ENCODE results near the gene SLC8A1. TPM values are rescaled to one million over a fixed set of nuclear protein-coding genes. Genes with fewer than 3 reads are reported as not detected.

Gene SLC8A1
- total RNA-seq, 1 donor from 2014 or later: 21.0 TPM

DNA sequence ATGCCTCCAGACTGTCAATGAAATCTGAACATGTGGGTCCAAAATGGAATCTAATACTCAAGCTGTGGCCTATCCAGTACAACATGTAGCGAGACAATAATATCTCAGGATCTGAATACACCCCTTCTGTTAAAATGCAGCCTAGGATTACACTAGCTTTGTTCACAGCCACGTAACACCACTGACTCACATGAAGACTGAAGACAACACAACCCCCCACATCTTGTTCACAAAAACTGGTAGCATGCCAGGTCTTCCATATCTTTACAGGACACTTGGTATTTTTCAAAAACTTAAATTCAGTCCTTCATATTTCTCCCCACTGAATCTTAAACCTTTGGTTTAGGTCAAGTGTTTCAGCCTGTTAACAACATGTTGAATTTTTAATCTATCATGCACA is 84.2 kb downstream of the SLC8A1 start:
- intact Hi-C loops (cut with DNase I): no loop called here
- ATAC-seq: no peak
- no peak for DNase-seq (ENCODE audit: low spot score)

DNA sequence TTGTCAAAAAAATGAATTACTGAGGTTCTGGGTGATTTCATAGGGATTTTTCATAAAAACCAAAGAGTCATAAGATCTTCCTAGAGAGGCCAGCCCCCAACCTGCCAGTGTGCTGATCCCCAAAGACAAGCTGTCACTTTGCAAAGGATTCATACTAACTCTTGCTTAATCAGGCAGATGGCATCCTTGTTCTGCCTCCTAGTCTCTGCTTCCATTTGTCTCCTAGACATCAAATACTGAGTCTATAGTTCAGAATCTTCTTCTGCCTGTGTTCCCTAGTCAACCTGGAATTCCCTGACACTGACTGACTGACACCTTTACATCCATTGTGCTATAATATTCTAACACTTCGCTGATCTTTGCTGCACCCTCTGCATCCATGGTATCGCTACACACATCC is 84.9 kb downstream of the SLC8A1 start:
- no peak for ATAC-seq
- DNase-seq (ENCODE audit: low spot score): no peak
- intact Hi-C loops (cut with DNase I): no loop called here

DNA sequence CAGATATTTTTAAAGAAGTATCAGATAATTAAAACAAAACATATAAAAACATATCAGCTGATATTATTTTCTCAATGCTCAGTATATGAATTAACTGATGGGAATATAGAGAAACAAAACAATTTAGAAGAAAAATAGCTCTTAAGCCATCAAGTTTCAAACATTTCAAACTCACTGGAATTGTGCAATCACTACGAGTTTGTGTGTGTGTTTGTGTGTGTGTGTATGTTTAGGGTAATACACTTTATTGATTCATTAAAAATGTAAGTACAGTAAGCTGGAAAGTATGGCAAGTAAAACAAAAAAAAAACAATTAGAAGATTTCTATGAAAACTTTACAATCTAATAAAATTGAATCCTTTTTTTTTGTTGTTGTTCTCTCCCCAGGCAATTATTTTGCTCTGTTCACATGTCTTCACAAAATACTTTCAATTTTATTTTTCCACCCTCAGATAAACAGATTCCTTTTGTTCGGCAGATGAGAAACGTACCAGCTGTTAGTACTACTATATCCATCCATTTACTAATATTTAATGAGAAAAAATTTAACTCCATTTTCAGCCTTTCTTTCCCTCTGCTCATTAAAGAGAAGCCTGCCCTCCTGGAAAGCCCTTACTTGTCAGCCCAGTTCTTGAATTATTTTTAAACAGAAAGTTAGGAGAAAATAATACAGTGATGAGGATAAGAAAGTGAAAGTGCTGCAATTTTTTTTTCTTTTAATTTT is 87.6 kb downstream of the SLC8A1 start:
- intact Hi-C loops (cut with DNase I): no loop called here
- ATAC-seq: peak; percentile 62
- no peak for DNase-seq (ENCODE audit: low spot score)

DNA sequence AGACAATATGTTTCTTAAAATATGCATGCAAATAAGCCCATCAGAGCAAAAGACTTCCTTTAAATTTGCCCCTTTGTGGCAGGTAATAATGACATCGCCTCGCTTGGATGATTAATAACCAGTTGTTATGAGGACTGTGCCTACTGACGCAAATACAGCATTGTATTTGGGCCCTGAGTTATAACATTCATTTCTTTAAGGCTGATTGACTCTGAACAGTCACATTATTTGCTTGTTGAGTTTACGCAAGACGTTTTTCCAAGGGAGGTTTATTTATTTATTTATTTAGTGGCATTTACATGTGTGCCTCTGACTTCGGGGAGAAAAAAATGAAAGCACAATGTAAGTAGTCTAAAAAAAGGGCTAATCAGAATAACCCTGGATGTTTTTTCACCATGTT is 88.3 kb downstream of the SLC8A1 start:
- intact Hi-C loops (cut with DNase I): no loop called here
- DNase-seq (ENCODE audit: low spot score): no peak
- ATAC-seq: peak; percentile 58

DNA sequence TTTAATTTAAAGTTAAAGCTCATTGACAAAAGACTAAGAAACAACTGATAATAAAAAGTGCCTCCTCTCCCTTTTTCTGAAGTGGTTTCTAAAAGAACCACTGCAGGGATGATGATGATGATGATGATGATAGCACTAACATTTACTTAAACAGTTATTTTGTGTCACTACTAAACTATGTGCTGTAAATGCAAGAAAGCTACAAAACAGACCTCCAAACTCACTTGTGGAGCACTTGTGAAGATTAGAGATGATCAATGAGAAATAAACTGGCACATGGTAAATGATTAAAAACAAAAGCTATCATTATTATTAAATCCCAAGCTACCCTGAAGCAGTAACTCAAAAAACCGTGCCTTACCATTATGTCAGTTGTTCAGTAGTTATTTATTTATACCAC is 88.7 kb downstream of the SLC8A1 start:
- no peak for ATAC-seq
- intact Hi-C loops (cut with DNase I): no loop called here
- no peak for DNase-seq (ENCODE audit: low spot score)

DNA sequence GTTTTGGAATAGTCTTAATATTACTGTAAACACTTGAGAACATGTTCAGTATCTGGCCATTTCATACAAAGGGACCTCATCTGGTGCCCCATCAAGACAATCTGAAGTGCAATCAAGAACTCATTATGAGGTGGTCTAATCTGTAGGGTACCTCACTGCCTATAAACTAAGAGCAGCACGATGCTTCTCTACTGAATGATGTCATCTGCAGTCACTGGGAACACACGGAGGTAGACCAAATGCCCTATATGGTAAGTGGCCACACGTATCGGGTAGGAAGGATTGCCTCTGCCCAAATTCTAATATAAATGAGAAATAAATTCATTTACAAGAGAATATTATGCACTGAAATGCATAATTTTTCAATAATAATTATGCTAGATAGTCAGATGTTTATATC is 90.4 kb downstream of the SLC8A1 start:
- ATAC-seq (no peak), DNase-seq (ENCODE audit: low spot score) (no peak)
- intact Hi-C loops (cut with DNase I): no loop called here

DNA sequence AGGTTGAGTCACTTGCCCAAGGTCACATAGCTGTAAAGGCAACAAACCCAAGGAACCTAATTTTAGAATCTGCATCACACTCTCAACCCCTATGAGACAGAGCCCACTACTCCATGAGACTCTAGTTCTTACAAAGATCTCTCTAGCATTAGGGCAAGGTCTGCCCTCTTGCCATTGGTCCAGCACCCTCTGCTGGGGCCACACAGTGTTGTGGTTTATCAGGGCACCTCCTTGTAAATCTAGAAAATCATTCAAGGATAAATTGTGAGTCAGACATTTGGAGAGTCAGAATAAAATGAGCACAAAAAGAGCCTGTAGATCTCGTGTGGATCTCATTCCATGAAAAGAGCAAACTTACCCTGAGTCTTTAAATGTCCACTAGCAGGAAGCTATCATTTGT is 91.2 kb downstream of the SLC8A1 start:
- intact Hi-C loops (cut with DNase I): no loop called here
- DNase-seq (ENCODE audit: low spot score): no peak
- no peak for ATAC-seq

DNA sequence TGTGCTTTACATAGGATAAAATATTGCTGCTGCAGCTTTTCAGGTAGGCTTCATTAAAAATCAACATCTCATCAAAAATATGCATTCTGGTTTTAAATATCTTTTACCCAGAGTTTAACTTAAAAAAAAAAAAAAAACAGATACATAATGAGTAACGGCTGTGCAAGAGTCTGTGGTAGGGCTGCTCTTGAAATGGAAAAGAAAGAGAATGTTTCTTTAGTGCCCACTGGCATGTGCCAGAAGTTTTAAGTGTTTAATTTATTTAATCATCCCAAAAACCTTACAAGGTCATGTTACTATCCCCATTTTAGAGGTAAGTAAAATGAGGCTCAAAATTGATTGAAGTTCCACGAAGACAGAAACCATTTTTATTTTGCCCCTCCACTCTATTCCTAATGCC is 92.1 kb downstream of the SLC8A1 start:
- no peak for ATAC-seq
- no peak for DNase-seq (ENCODE audit: low spot score)
- intact Hi-C loops (cut with DNase I): no loop called here

DNA sequence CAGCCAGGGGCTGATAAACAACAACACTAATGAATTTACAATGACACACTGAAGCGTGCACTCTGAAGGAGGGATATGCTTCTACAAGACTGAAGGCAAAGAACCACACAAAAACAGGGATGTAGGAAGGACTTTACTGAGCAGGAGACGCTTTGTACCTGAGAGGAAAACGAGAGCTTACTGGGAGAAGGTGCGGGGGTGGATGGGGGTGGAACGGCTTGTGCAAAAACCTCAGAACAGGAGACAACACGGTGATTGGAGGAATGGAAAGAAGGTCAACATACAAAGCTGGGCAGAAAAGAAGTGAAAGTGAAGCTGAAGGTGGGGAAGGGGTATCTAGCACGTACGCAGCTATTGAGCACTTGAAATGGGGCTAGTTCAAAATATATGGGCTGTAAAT is 93.1 kb downstream of the SLC8A1 start:
- ATAC-seq: no peak
- no peak for DNase-seq (ENCODE audit: low spot score)
- intact Hi-C loops (cut with DNase I): no loop called here

DNA sequence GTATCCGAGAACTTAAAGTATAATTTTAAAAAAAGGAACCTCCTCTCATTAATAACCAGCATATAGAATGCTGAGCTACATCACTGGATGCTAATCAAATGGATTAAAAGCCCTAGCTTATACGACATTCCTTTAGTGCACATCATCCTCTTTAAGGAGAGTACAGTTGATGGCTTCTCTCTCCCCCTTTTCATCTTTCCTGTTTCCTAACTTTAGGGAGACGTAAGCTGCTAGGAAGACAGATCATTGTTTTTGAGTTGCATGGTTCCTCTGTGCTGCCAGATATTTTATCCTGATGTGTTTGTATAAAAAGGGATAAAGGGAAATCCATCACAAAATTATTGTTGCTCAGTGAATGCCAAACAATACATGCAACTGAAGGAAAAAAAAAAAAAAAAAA is 94.2 kb downstream of the SLC8A1 start:
- DNase-seq (ENCODE audit: low spot score) (no peak), ATAC-seq (no peak)
- intact Hi-C loops (cut with DNase I): no loop called here

DNA sequence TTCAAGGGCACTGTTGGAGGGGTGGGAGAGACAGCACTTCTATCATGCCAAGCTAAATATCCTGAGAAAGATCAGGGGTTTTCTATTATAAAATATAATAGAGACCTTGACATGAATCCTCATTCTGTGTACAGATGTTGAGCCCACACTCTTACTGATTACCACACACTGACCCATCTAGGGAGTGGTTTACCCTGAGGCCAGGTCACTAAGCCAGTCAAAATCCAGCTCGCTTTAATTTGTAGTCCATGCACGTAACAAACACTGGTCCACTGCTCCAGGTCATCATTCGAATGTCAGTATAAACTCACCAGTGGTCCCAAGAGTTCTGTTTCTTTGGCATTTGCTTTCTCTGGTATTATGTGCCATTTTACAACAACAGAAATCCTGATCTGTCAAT is 96.4 kb downstream of the SLC8A1 start:
- intact Hi-C loops (cut with DNase I): no loop called here
- no peak for ATAC-seq
- DNase-seq (ENCODE audit: low spot score): no peak

DNA sequence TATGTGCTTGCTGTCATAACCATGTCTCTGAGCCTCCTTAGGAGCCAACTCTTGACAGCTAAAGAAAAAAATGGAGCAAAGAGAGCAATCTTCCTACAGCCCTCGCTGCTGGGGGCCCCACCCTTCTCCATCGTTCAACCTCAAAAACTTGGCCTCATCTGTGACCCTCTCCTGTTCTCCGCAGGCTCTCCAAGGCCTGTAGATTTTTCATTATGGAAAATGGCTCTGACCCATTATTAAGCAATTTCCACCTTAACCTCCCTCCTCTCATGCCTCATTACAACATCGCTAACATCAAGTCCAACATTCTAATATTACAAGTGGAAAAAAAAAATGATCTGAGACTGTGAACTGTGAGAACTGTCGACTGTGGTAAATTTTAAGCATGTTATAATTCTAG is 98.7 kb downstream of the SLC8A1 start:
- intact Hi-C loops (cut with DNase I): no loop called here
- DNase-seq (ENCODE audit: low spot score): no peak
- peak; percentile 90 for ATAC-seq

DNA sequence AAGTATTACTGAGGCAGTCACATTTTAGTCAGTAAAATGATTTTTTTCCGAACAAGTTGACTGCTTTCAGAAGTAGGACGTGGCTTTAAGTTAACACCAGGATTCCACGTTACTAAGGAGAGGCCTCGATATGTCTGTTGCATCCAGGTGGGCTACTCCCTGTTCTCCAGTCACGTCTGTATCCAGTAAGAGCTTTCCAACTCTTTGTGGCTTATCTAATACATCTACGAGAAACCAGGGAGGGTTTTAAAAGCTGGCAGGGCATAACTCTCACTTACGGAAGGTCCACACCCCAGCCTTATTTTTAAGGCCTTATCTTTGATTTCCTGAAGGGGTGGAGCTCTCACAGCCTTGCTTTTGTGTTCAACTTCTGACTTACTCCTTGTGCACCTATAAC is 99.2 kb downstream of the SLC8A1 start:
- DNase-seq (ENCODE audit: low spot score): no peak
- ATAC-seq: no peak
- intact Hi-C loops (cut with DNase I): no loop called here

DNA sequence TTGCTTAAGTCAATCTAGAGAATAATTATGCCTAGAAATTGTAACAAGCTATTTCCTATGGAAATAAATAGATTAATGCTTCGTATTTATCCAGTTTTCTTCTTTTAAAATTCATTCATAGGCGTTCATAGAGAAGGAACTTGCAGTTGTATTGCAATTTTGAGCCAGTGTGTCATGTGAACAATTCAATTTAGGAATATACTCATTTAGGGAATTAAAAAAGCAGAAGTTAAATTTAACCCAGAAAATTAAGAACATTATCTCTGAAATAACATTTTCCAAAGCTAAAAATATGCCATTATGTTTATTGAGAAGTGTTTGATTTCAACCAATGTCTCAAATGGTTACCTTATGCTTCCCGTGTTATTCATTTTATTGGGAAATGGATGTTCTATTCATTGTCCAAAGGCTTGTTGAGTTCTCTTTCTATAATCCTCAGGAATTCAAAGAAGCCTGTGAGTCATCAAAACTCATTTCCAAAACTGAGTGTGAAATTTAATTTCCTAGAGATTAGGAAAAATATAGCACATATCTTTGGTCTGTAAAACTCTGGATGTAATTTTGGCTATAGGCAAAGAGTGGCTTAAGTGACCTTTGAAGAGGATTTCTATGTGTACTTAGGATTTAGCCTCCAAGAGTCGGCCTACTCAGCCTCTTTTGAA is 99.7 kb downstream of the SLC8A1 start:
- DNase-seq (ENCODE audit: low spot score) (no peak), ATAC-seq (no peak)
- intact Hi-C loops (cut with DNase I): no loop called here

DNA sequence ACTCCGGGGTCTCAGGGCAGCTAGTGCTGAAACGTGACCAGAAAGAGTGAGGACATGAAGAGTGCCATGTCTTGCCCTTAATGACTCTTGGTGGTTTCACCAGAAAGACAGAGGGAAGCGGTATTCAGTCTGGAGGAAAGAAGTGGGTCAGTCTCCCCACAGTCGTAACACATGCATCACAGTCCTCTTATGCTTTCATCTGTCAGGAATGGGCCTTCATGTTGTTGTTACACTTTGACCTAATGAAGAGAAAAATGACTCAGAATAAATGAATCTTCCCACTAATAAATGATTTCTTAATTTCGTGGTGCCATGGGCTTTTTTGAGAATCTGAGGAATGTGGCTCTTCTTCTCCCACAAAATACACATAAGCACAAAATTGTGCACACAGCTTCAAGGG is 103.2 kb downstream of the SLC8A1 start:
- no peak for DNase-seq (ENCODE audit: low spot score)
- no peak for ATAC-seq
- intact Hi-C loops (cut with DNase I): no loop called here

DNA sequence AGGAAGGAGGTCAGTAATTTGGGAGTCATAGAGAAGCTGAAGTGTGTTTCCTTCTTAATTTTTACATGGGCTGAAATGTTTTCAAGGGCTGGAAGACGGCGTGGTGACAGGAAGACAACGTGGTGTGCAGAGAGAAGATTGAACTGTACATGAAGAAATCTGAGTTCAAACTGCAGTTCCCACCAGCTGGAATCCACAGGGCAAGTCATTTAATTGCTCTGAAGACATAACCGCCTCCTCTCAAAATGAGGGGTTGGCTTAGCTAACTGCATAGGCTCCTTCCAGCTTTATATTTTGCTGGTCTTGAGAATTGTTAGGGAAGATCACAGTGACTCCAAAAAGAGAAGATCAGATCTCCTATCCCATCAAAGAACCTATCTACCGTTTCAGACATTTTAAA is 103.9 kb downstream of the SLC8A1 start:
- no peak for ATAC-seq
- no peak for DNase-seq (ENCODE audit: low spot score)
- intact Hi-C loops (cut with DNase I): no loop called here

DNA sequence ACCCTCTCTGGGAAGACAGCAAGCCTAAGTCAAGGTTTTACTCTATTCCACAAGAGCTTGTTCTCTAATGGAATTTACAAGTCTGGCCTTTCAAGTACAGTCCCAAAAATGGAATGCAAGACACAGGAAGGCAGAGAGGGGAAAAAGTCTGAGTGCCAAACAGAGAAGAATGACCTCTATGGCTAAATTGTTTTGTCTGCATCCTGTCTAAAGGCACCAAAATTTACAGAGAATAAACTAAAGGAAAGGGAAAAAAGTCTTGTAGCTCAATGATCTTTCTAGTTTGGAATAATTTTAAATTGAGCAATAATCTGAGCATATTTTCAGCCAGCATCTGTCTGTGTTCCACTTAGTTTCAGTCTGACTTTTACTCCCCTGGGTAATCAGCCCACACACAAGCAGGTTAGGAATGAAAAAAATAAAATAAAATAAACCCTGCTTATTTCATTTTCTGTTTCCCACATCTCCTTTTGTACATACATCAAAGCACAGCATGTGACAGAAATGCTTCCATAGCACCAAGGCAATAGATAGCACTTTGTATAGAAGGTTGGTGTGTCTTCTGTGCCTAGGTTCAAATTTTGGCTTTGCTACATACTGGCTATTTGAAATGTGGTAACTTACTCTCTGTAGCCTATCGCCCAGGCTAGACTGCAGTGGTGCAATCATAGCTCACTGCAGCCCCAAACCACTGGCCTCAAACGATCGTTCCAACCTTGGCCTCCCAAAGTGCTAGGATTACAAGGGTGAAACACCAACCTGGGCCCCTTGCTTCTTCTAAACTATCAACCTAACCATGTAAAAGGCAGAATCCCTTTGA is 105.1 kb downstream of the SLC8A1 start:
- DNase-seq (ENCODE audit: low spot score) (no peak), ATAC-seq (peak; percentile 89)
- intact Hi-C loops (cut with DNase I): no loop called here

DNA sequence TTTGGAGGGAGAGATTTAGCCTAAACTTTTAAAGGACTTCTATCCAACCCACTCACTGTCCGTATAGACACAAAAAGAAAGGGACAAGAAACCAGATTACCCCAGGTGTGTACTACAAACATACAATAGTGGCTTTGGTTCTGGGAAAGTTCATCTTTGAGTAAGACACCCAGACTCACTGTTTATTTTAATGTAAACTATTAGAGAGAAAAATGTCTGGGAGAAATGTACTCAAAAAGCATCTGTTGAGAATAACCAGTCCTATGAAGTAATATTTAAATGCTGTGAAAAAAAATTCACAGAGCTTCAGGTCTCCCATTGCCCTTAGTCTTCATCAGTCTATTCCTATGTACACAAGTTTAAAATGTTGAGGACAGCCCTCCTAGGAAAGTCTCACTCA is 107.5 kb downstream of the SLC8A1 start:
- intact Hi-C loops (cut with DNase I): no loop called here
- ATAC-seq (no peak), DNase-seq (ENCODE audit: low spot score) (no peak)

DNA sequence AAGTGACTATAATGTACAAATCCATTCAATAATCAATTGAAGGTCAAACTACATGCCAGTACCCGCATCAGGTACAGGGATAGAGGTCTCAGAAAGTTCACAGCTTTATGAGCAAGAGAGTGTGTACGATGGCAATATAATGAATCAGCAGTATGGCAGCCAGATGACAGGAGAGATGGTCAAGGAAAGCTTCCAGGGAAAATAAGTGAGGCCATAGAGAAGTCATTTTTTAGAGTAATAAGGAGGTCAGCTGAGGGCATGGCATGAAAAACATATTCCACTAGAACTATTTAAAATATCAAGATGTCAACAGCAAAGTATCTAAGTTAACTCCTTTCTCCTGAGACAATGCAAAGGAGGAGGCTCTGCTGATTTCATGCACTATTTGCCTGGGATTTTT is 108.0 kb downstream of the SLC8A1 start:
- intact Hi-C loops (cut with DNase I): no loop called here
- no peak for DNase-seq (ENCODE audit: low spot score)
- no peak for ATAC-seq

DNA sequence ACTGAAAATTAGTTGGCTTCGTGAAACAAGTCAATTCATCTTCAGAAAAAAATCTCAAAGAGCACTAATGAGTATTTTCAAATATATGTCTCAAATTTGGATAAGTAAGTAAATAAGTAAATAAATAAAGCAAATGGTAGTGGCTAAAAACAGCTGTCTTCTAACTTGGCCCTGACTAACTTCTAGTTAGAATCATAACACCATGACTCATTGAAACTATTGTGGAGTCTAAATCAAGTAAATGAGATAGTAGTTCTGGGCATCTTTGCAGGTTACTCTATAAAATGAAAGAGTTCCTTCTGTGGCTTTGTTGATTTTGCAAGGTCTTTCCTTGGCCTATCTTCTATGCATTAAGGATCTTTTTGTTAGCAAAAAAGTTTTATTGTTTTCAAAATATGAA is 110.7 kb downstream of the SLC8A1 start:
- DNase-seq (ENCODE audit: low spot score) (no peak), ATAC-seq (no peak)
- intact Hi-C loops (cut with DNase I): no loop called here

All from sciatic nerve (tissue), 2 donors.